Lower leg skin (tissue), 4 donors: ENCODE measurements around the gene WWOX. TPM values are rescaled to one million over a fixed set of nuclear protein-coding genes. Genes with fewer than 3 reads are reported as not detected.

Experiments used
- DNase-seq, 2 donors: peaks; one replicate each; pipeline ENCODE4 v3.0.0-alpha.2; 2019; ENCODE audit warnings: low spot score in 2 of 2
- H3K4me3 ChIP-seq: fragments of 200-600 bp; sonication (generic); 2 replicates; pipeline ENCODE4 v1.5.1; 2017; ENCODE audit warnings: mild to moderate bottlenecking, low read depth; ENCODE audit not compliant: poor library complexity, severe bottlenecking
- CTCF ChIP-seq, 3 donors: fragments of 450-650 bp; IDR thresholded peaks; one replicate each; pipeline ENCODE4 v1.5.1; 2016; ENCODE audit warnings: antibody characterized with exemption in 3 of 3, mild to moderate bottlenecking in 3 of 3, moderate library complexity in 2 of 3
- POLR2A ChIP-seq, 2 donors: fragments of 450-650 bp; IDR thresholded peaks; one replicate each; pipeline ENCODE4 v1.6.1; 2016 to 2017; ENCODE audit warnings: antibody characterized with exemption in 2 of 2, mild to moderate bottlenecking in 1 of 2, moderate library complexity in 1 of 2
- WGBS, 2 donors: methylation state at CpG; one replicate each; pipeline ENCODE4 v1.1.5; 2018; 5-methylcytosine and 5-hydroxymethylcytosine counted together
- intact Hi-C: fragments of 100-400 bp; cut with DNase I; formaldehyde crosslinking; loops from one replicate; pipeline ENCODE4 v1.15.0; 2023; ENCODE audit warnings: low total_unique reads
- total RNA-seq, 4 donors: library from RNA; depleted of rRNA; stranded (reverse); fragments of >200 nt; gene quantifications; one replicate each; pipeline ENCODE4 v1.1.0, GENCODE V29; 2016

WWOX gene
- total RNA-seq, 4 donors from 2014 or later, result 21.0 to 82.7 (median 36.1) TPM

GRCh38 chr16:78170494-78170933, 71.1 kb downstream of the WWOX start:
- DNase-seq, result no peak
- TF ChIP-seq POLR2A (IDR thresholded peaks at IDR 0.05) (no peak), CTCF (IDR thresholded peaks at IDR 0.05) (no peak)
- H3K4me3 ChIP-seq, result no peak overlapping the region
- intact Hi-C loops, result no loop called here
- WGBS, 2 donors, result 42 to 44% methylated on average over 2 of the region's 2 CpGs

- H3K4me3 ChIP-seq, result no peak overlapping the region
- intact Hi-C loops, result no loop called here
- TF ChIP-seq CTCF (IDR thresholded peaks at IDR 0.05) (no peak), POLR2A (IDR thresholded peaks at IDR 0.05) (no peak)
- 72 to 84% methylated on average over 3 of the region's 3 CpGs for WGBS, 2 donors
- DNase-seq, result no peak
These were observed 75.8 kb downstream of the WWOX start for GRCh38 chr16:78175287-78175686.

GRCh38 chr16:78176435-78176834, 77.0 kb downstream of the WWOX start:
- WGBS, 2 donors, result 82 to 88% methylated on average over 5 of the region's 5 CpGs
- DNase-seq, result no peak
- intact Hi-C loops, result no loop called here
- TF ChIP-seq CTCF (IDR thresholded peaks at IDR 0.05), result no peak
- no peak for TF ChIP-seq POLR2A (IDR thresholded peaks at IDR 0.05)
- no peak overlapping the region for H3K4me3 ChIP-seq

GRCh38 chr16:78177218-78177617, 77.8 kb downstream of the WWOX start:
- 93 to 95% methylated on average over 5 of the region's 5 CpGs for WGBS, 2 donors
- TF ChIP-seq CTCF (IDR thresholded peaks at IDR 0.05) (no peak), POLR2A (IDR thresholded peaks at IDR 0.05) (no peak)
- no peak overlapping the region for H3K4me3 ChIP-seq
- DNase-seq, result no peak
- intact Hi-C loops, result no loop called here

GRCh38 chr16:78177987-78178386, 78.5 kb downstream of the WWOX start:
- intact Hi-C loops, result no loop called here
- TF ChIP-seq POLR2A (IDR thresholded peaks at IDR 0.05) (no peak), CTCF (IDR thresholded peaks at IDR 0.05) (no peak)
- H3K4me3 ChIP-seq, result no peak overlapping the region
- 56 to 64% methylated on average over 3 of the region's 3 CpGs for WGBS, 2 donors
- DNase-seq, result no peak

- no peak overlapping the region for H3K4me3 ChIP-seq
- 74 to 82% methylated on average over 4 of the region's 4 CpGs for WGBS, 2 donors
- intact Hi-C loops, result no loop called here
- DNase-seq, result no peak
- no peak for TF ChIP-seq CTCF (IDR thresholded peaks at IDR 0.05)
- no peak for TF ChIP-seq POLR2A (IDR thresholded peaks at IDR 0.05)
These were observed 80.2 kb downstream of the WWOX start for GRCh38 chr16:78179666-78180065.
